HCT116 (cell line): Measurements from ENCODE around the gene BCDIN3D.

Source experiments
- CTCF ChIP-seq, 3 experiments: fragments of 200-600 bp in 1 of 3; sonication (generic) in 1 of 3; IDR thresholded peaks in 2 of 3; conservative IDR thresholded peaks in 1 of 3; 2 replicates each; pipeline ENCODE4 v1.5.1; 2012 to 2017; ENCODE audit warnings: low read depth in 2 of 3, low read length in 2 of 3, antibody characterized with exemption in 1 of 3, borderline replicate concordance in 1 of 3, control low read depth in 1 of 3, mild to moderate bottlenecking in 1 of 3, mixed read lengths in 1 of 3, mixed run types in 1 of 3, moderate library complexity in 1 of 3; ENCODE audit not compliant: insufficient read depth in 1 of 3
- RAD21 ChIP-seq: IDR thresholded peaks from 2 replicates; pipeline ENCODE4 v1.6.1; 2012; ENCODE audit warnings: low read depth, mild to moderate bottlenecking

- TF ChIP-seq RAD21 (no peak), CTCF (IDR thresholded peaks at IDR 0.05 in 2 of 3, conservative IDR thresholded peaks at IDR 0.05 in 1 of 3; ENCODE audit: borderline replicate concordance in 1 of 3, insufficient read depth in 1 of 3, low read depth in 2 of 3, low read length in 2 of 3) (no peak)
Observed at GRCh38 chr12:49787672-49788071, 55.2 kb downstream of the BCDIN3D start.
